ENCODE measurements around the gene CCDC12.
A peak's percentile ranks its signal among the peaks of the same experiment; 100 is the strongest.

Gene CCDC12

DNA sequence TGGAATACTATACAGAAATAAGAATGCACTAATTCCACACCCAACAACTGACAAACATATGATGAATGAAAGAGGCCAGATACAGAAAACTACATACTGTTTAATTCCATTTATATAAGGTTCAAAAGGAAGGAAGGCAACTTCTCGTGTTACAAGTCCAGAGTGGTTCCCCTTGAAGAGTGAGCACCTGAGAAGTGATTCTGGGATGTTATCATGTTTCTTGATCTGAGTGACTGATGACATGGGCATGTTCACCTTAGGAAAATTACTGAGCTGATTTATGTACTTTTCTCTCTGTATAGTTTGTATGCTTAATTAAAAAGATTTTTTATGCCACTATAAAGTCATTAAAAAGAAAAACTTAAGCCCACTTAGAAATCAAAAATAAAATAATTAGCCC is 13.6 kb downstream of the CCDC12 start:
- Histone ChIP-seq H3K36me3 (no peaks in the 10 kb centered on the region), H3K27ac (peak overlapping the region; percentile 28), H3K4me3 (ENCODE audit: low read depth in 1 of 2, low read length in 1 of 2) (no peak overlapping the region), H3K4me1 (ENCODE audit: control insufficient read depth in 1 of 2, insufficient read depth in 1 of 2, low read depth in 1 of 2, low read length in 1 of 2) (peaks cover 73 to 77% of the 10 kb centered on the region in 2 experiments), H3K9me3 (no peaks in the 10 kb centered on the region), H3K27me3 (no peaks in the 10 kb centered on the region)
- TF ChIP-seq, protein P1, sequence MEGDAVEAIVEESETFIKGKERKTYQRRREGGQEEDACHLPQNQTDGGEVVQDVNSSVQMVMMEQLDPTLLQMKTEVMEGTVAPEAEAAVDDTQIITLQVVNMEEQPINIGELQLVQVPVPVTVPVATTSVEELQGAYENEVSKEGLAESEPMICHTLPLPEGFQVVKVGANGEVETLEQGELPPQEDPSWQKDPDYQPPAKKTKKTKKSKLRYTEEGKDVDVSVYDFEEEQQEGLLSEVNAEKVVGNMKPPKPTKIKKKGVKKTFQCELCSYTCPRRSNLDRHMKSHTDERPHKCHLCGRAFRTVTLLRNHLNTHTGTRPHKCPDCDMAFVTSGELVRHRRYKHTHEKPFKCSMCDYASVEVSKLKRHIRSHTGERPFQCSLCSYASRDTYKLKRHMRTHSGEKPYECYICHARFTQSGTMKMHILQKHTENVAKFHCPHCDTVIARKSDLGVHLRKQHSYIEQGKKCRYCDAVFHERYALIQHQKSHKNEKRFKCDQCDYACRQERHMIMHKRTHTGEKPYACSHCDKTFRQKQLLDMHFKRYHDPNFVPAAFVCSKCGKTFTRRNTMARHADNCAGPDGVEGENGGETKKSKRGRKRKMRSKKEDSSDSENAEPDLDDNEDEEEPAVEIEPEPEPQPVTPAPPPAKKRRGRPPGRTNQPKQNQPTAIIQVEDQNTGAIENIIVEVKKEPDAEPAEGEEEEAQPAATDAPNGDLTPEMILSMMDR (IDR thresholded peaks at IDR 0.05) = no peak

DNA sequence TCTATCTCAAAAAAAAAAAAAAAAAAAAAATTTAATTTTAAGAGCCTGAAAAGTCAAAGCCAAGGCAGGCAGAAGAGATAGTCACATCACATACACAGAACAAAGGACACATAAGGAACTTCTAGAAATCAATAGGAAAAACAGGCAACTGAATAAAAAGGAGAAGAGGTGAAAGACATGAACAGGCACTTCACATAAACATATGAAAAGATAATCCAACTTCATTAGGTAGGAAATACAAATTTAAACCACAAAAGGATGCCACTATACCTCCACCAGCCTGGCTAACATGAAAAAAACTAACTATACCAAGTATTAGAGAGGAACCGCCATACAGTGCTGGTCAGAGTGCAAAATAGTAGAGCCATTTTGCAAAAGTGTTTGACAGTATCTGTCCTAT is 14.1 kb downstream of the CCDC12 start:
- no peaks in the 10 kb centered on the region for H3K27me3 ChIP-seq
- TF ChIP-seq, protein P1 (IDR thresholded peaks at IDR 0.05) = no peak
- H3K36me3 ChIP-seq = no peaks in the 10 kb centered on the region
- no peak overlapping the region for H3K4me3 ChIP-seq (ENCODE audit: low read depth in 1 of 2, low read length in 1 of 2)
- H3K9me3 ChIP-seq = no peaks in the 10 kb centered on the region
- peaks cover 69 to 75% of the 10 kb centered on the region in 2 experiments for H3K4me1 ChIP-seq (ENCODE audit: control insufficient read depth in 1 of 2, insufficient read depth in 1 of 2, low read depth in 1 of 2, low read length in 1 of 2)
- peak overlapping the region; percentile 28 for H3K27ac ChIP-seq

DNA sequence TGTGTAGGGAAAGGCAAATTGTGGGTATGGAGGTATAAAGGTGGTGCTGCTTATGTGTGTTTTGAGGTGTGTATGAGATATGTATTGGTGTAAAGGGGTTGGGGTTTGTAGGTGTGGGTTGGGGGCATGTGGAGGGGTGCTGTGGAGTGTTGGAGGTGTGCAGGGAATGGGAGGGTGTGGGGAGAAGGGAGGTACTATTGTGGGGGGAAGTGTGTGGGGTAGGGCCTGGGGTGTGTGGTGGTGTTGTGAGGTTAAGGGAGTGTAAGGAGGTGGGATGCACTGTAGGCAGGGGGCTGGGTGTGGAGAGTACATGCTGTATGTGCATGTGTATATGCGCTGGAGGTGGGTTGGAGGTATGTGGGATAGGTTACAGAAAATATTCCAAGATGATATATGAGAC is 15.7 kb downstream of the CCDC12 start:
- H3K9me3 ChIP-seq = no peaks in the 10 kb centered on the region
- H3K4me1 ChIP-seq (ENCODE audit: control insufficient read depth in 1 of 2, insufficient read depth in 1 of 2, low read depth in 1 of 2, low read length in 1 of 2) = peaks cover 69 to 75% of the 10 kb centered on the region in 2 experiments
- no peak overlapping the region for H3K4me3 ChIP-seq (ENCODE audit: low read depth in 1 of 2, low read length in 1 of 2)
- H3K27ac ChIP-seq = no peak overlapping the region
- no peaks in the 10 kb centered on the region for H3K36me3 ChIP-seq
- no peaks in the 10 kb centered on the region for H3K27me3 ChIP-seq
- TF ChIP-seq, protein P1 (IDR thresholded peaks at IDR 0.05) = no peak

DNA sequence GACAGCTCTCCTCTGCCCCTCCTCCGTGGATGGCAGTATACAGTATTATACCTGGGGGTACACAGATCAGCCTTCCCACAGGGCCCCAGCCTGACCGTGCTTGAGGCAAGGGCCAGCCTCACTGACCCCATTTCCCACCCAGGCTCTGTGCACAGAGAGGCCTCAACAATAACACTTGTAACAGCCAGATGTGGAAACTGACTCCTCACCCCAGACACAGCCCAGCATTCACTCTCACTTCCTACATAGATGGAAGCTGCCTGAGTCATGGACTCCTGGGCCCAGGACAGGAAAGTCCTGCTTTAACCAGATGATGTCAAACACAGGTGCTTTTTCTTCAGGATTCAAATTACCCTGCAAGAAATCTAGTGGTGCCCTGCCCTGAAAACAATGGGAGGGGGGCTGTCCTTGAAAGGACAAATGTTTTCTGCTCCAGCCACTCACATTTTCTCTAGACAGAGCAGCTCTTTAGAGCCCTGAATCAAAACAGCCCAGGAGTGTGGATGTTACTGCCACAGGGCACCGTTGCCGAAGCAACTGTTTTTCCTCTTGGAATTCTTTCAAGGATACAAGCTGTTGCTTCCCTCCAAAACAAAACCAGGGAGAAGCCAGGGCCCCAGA is 16.4 kb downstream of the CCDC12 start:
- no peaks in the 10 kb centered on the region for H3K27me3 ChIP-seq
- H3K36me3 ChIP-seq = no peaks in the 10 kb centered on the region
- H3K4me1 ChIP-seq (ENCODE audit: control insufficient read depth in 1 of 2, insufficient read depth in 1 of 2, low read depth in 1 of 2, low read length in 1 of 2) = peaks cover 69 to 75% of the 10 kb centered on the region in 2 experiments
- no peaks in the 10 kb centered on the region for H3K9me3 ChIP-seq
- peak overlapping the region; percentile 61 for H3K27ac ChIP-seq
- TF ChIP-seq, protein P1 (IDR thresholded peaks at IDR 0.05) = no peak
- no peak overlapping the region for H3K4me3 ChIP-seq (ENCODE audit: low read depth in 1 of 2, low read length in 1 of 2)

DNA sequence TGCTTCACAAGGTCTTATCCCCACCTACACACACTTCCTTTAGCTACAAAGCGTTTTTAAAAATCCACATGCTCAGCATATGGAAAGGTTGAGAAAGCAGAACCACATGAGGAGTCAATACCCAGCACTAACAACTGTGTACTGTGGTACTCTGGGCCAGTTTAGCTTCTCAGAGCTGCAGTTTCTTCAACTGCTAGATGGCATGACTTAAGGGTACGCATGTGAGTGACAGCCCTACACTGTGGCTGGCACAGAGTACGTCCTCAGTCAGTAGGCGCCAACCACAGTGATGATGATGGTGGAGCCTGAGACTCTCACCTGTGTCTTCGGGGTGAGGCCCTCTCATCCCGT is 17.4 kb downstream of the CCDC12 start:
- H3K9me3 ChIP-seq = no peaks in the 10 kb centered on the region
- H3K4me3 ChIP-seq (ENCODE audit: low read depth in 1 of 2, low read length in 1 of 2) = no peak overlapping the region
- H3K27ac ChIP-seq = peak overlapping the region; percentile 61
- H3K36me3 ChIP-seq = no peaks in the 10 kb centered on the region
- H3K27me3 ChIP-seq = no peaks in the 10 kb centered on the region
- TF ChIP-seq, protein P1 (IDR thresholded peaks at IDR 0.05) = no peak
- peaks cover 74 to 77% of the 10 kb centered on the region in 2 experiments for H3K4me1 ChIP-seq (ENCODE audit: control insufficient read depth in 1 of 2, insufficient read depth in 1 of 2, low read depth in 1 of 2, low read length in 1 of 2)
